ENCODE results near the gene CEP68.

- no peak for TF ChIP-seq CTCF (IDR thresholded peaks at IDR 0.05)
- TF ChIP-seq HOXB13 (CRISPR knock-in tag; IDR thresholded peaks at IDR 0.05; ENCODE audit: low read depth), result no peak
- TF ChIP-seq POLR2A (IDR thresholded peaks at IDR 0.05; ENCODE audit: low read length), result no peak
Measured at GRCh38 chr2:65122313-65122712, 66.1 kb downstream of the CEP68 start.

Measured in A549 (cell line).